Mucosa of gallbladder (tissue), 1 donor: Measurements from ENCODE around the gene IQGAP3. TPM values are rescaled to one million over a fixed set of nuclear protein-coding genes. Genes with fewer than 3 reads are reported as not detected.
"Not testable (repeated sequence)": the region's sequence is repeated elsewhere in the genome, so short reads cannot be mapped to it uniquely, and the experiment has no call there.

Experiments
- DNase-seq: peaks from one replicate; pipeline ENCODE4 v3.0.0-alpha.2; 2020; ENCODE audit warnings: low spot score
- total RNA-seq: library from RNA; stranded (reverse); gene quantifications from one replicate; pipeline ENCODE4 v1.2.1, GENCODE V29; 2021
- donor health status: DM: no; HTN: no; CAD: no.

The IQGAP3 gene
- total RNA-seq, 1 donor from 2014 or later = 2.5 TPM

GRCh38 chr1:156574039-156574633, 1.8 kb upstream of the IQGAP3 start:
- no peak for DNase-seq

- DNase-seq = no peak
Observed at GRCh38 chr1:156572663-156573018, 276 bp upstream of the IQGAP3 start.

GRCh38 chr1:156571261-156571852, 1.0 kb downstream of the IQGAP3 start:
- DNase-seq = no peak

GRCh38 chr1:156566436-156566835, 5.9 kb downstream of the IQGAP3 start:
- no peak for DNase-seq

- no peak for DNase-seq
Observed at GRCh38 chr1:156565519-156565918, 6.8 kb downstream of the IQGAP3 start.

GRCh38 chr1:156560585-156561163, 11.7 kb downstream of the IQGAP3 start:
- DNase-seq = no peak

GRCh38 chr1:156559797-156560385, 12.5 kb downstream of the IQGAP3 start:
- no peak for DNase-seq

- no peak for DNase-seq
Observed at GRCh38 chr1:156559086-156559796, 13.1 kb downstream of the IQGAP3 start.

GRCh38 chr1:156556354-156556753, 16.0 kb downstream of the IQGAP3 start:
- no peak for DNase-seq

GRCh38 chr1:156555715-156556114, 16.6 kb downstream of the IQGAP3 start:
- no peak for DNase-seq

GRCh38 chr1:156554971-156555370, 17.4 kb downstream of the IQGAP3 start:
- DNase-seq = no peak

GRCh38 chr1:156553860-156554485, 18.4 kb downstream of the IQGAP3 start:
- DNase-seq = no peak

GRCh38 chr1:156552937-156553336, 19.4 kb downstream of the IQGAP3 start:
- DNase-seq = not testable (repeated sequence)

GRCh38 chr1:156552518-156552917, 19.8 kb downstream of the IQGAP3 start:
- no peak for DNase-seq

- no peak for DNase-seq
Observed at GRCh38 chr1:156551869-156552268, 20.5 kb downstream of the IQGAP3 start.

- DNase-seq = no peak
Observed at GRCh38 chr1:156551066-156551643, 21.2 kb downstream of the IQGAP3 start.

GRCh38 chr1:156550346-156550745, 22.0 kb downstream of the IQGAP3 start:
- no peak for DNase-seq

- DNase-seq = no peak
Observed at GRCh38 chr1:156549831-156550230, 22.5 kb downstream of the IQGAP3 start.

- DNase-seq = no peak
Observed at GRCh38 chr1:156549390-156549789, 23.0 kb downstream of the IQGAP3 start.

- DNase-seq = no peak
Observed at GRCh38 chr1:156547982-156548381, 24.4 kb downstream of the IQGAP3 start.

GRCh38 chr1:156547434-156547833, 24.9 kb downstream of the IQGAP3 start:
- DNase-seq = no peak

- no peak for DNase-seq
Observed at GRCh38 chr1:156546267-156546666, 26.1 kb downstream of the IQGAP3 start.
